ENCODE measurements around the gene HEXIM2. TPM values are rescaled to one million over a fixed set of nuclear protein-coding genes. Genes with fewer than 3 reads are reported as not detected.

The HEXIM2 gene
- total and polyA plus RNA-seq, 2 of the 13 experiments (the other 11 are each of a cell fraction or from before 2014, with no cell fraction given) = 27.1 to 32.4 TPM

DNA sequence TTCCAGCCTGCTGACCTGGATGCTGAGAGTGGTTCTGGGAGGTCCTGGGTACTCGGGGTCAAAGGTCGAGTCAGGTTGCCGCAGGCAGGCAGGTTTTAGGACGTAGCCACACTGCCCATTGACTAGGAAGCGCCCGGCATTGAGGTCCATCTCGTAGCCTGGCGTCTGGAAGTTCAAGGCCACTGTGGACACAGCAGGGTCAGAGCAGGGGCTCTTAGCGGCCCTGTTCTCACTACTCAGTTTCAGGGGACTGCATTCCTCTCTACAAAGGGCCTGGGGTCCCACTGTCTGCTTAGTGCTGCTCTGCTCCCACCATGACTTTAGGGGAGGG is 48.3 kb upstream of the HEXIM2 start (continued):
- TF ChIP-seq, protein P1, sequence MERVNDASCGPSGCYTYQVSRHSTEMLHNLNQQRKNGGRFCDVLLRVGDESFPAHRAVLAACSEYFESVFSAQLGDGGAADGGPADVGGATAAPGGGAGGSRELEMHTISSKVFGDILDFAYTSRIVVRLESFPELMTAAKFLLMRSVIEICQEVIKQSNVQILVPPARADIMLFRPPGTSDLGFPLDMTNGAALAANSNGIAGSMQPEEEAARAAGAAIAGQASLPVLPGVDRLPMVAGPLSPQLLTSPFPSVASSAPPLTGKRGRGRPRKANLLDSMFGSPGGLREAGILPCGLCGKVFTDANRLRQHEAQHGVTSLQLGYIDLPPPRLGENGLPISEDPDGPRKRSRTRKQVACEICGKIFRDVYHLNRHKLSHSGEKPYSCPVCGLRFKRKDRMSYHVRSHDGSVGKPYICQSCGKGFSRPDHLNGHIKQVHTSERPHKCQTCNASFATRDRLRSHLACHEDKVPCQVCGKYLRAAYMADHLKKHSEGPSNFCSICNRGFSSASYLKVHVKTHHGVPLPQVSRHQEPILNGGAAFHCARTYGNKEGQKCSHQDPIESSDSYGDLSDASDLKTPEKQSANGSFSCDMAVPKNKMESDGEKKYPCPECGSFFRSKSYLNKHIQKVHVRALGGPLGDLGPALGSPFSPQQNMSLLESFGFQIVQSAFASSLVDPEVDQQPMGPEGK (CRISPR knock-in tag; IDR thresholded peaks at IDR 0.05) = 0 out of 2 replicates have a peak, but pooled peaks have one; percentile 35
- TF ChIP-seq ZBTB21 (CRISPR knock-in tag; IDR thresholded peaks at IDR 0.05) = no peak
- no peak for TF ChIP-seq ZSCAN12 (CRISPR knock-in tag; IDR thresholded peaks at IDR 0.05)
- no peak for TF ChIP-seq ZSCAN25 (CRISPR knock-in tag; IDR thresholded peaks at IDR 0.05)
- TF ChIP-seq GTF3A (CRISPR knock-in tag; conservative IDR thresholded peaks at IDR 0.05) = 0 out of 2 replicates have a peak, but pooled peaks have one; percentile 56
- TF ChIP-seq ZNF546 (CRISPR knock-in tag; conservative IDR thresholded peaks at IDR 0.05) = no peak
- no peak for TF ChIP-seq KDM3A (CRISPR knock-in tag; IDR thresholded peaks at IDR 0.05; ENCODE audit: low read depth)
- no peak for TF ChIP-seq MBD4 (IDR thresholded peaks at IDR 0.05; ENCODE audit: borderline replicate concordance, low read length)
- TF ChIP-seq, protein P2, sequence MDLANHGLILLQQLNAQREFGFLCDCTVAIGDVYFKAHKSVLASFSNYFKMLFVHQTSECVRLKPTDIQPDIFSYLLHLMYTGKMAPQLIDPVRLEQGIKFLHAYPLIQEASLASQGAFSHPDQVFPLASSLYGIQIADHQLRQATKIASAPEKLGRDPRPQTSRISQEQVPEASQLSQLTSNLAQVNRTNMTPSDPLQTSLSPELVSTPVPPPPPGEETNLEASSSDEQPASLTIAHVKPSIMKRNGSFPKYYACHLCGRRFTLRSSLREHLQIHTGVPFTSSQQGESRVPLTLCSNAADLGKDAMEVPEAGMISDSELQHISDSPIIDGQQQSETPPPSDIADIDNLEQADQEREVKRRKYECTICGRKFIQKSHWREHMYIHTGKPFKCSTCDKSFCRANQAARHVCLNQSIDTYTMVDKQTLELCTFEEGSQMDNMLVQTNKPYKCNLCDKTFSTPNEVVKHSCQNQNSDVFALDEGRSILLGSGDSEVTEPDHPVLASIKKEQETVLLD (CRISPR knock-in tag; IDR thresholded peaks at IDR 0.05; ENCODE audit: low read depth) = no peak
- TF ChIP-seq, protein P3, sequence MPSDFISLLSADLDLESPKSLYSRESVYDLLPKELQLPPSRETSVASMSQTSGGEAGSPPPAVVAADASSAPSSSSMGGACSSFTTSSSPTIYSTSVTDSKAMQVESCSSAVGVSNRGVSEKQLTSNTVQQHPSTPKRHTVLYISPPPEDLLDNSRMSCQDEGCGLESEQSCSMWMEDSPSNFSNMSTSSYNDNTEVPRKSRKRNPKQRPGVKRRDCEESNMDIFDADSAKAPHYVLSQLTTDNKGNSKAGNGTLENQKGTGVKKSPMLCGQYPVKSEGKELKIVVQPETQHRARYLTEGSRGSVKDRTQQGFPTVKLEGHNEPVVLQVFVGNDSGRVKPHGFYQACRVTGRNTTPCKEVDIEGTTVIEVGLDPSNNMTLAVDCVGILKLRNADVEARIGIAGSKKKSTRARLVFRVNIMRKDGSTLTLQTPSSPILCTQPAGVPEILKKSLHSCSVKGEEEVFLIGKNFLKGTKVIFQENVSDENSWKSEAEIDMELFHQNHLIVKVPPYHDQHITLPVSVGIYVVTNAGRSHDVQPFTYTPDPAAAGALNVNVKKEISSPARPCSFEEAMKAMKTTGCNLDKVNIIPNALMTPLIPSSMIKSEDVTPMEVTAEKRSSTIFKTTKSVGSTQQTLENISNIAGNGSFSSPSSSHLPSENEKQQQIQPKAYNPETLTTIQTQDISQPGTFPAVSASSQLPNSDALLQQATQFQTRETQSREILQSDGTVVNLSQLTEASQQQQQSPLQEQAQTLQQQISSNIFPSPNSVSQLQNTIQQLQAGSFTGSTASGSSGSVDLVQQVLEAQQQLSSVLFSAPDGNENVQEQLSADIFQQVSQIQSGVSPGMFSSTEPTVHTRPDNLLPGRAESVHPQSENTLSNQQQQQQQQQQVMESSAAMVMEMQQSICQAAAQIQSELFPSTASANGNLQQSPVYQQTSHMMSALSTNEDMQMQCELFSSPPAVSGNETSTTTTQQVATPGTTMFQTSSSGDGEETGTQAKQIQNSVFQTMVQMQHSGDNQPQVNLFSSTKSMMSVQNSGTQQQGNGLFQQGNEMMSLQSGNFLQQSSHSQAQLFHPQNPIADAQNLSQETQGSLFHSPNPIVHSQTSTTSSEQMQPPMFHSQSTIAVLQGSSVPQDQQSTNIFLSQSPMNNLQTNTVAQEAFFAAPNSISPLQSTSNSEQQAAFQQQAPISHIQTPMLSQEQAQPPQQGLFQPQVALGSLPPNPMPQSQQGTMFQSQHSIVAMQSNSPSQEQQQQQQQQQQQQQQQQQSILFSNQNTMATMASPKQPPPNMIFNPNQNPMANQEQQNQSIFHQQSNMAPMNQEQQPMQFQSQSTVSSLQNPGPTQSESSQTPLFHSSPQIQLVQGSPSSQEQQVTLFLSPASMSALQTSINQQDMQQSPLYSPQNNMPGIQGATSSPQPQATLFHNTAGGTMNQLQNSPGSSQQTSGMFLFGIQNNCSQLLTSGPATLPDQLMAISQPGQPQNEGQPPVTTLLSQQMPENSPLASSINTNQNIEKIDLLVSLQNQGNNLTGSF (CRISPR knock-in tag; IDR thresholded peaks at IDR 0.05) = no peak
- TF ChIP-seq ZNF205 (CRISPR knock-in tag; IDR thresholded peaks at IDR 0.05) = no peak
- TF ChIP-seq, protein P4, sequence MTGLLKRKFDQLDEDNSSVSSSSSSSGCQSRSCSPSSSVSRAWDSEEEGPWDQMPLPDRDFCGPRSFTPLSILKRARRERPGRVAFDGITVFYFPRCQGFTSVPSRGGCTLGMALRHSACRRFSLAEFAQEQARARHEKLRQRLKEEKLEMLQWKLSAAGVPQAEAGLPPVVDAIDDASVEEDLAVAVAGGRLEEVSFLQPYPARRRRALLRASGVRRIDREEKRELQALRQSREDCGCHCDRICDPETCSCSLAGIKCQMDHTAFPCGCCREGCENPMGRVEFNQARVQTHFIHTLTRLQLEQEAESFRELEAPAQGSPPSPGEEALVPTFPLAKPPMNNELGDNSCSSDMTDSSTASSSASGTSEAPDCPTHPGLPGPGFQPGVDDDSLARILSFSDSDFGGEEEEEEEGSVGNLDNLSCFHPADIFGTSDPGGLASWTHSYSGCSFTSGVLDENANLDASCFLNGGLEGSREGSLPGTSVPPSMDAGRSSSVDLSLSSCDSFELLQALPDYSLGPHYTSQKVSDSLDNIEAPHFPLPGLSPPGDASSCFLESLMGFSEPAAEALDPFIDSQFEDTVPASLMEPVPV (CRISPR knock-in tag; IDR thresholded peaks at IDR 0.05) = no peak
- TF ChIP-seq, protein P5, sequence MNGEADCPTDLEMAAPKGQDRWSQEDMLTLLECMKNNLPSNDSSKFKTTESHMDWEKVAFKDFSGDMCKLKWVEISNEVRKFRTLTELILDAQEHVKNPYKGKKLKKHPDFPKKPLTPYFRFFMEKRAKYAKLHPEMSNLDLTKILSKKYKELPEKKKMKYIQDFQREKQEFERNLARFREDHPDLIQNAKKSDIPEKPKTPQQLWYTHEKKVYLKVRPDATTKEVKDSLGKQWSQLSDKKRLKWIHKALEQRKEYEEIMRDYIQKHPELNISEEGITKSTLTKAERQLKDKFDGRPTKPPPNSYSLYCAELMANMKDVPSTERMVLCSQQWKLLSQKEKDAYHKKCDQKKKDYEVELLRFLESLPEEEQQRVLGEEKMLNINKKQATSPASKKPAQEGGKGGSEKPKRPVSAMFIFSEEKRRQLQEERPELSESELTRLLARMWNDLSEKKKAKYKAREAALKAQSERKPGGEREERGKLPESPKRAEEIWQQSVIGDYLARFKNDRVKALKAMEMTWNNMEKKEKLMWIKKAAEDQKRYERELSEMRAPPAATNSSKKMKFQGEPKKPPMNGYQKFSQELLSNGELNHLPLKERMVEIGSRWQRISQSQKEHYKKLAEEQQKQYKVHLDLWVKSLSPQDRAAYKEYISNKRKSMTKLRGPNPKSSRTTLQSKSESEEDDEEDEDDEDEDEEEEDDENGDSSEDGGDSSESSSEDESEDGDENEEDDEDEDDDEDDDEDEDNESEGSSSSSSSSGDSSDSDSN (CRISPR knock-in tag; IDR thresholded peaks at IDR 0.05) = 0 out of 2 replicates have a peak, but pooled peaks have one; percentile 36
- no peak for TF ChIP-seq ZNF530 (CRISPR knock-in tag; IDR thresholded peaks at IDR 0.05; ENCODE audit: low read depth)
- peak; percentile 81 for TF ChIP-seq SKI (IDR thresholded peaks at IDR 0.05; ENCODE audit: partially characterized antibody)
- no peak for TF ChIP-seq ZNF816 (CRISPR knock-in tag; IDR thresholded peaks at IDR 0.05; ENCODE audit: borderline replicate concordance)
- TF ChIP-seq TMF1 (CRISPR knock-in tag; IDR thresholded peaks at IDR 0.05; ENCODE audit: low read depth) = no peak
